H9 (cell line): Measurements from ENCODE around the gene SNX30. TPM values are rescaled to one million over a fixed set of nuclear protein-coding genes. Genes with fewer than 3 reads are reported as not detected.
A peak's percentile ranks its signal among the peaks of the same experiment; 100 is the strongest.

ENCODE experiments used
- DNase-seq: peaks from one replicate; pipeline ENCODE4 v3.0.0-alpha.2; 2017
- H2AFZ ChIP-seq: one replicate; pipeline ENCODE4 v1.6.1; 2013; ENCODE audit warnings: mild to moderate bottlenecking, low read length, control low read depth, moderate library complexity
- H2AK5ac ChIP-seq: 2 replicates; pipeline ENCODE4 v1.6.1; 2013; ENCODE audit warnings: low read length, control low read depth, mixed read lengths; ENCODE audit not compliant: insufficient read length
- H2BK120ac ChIP-seq: one replicate; pipeline ENCODE4 v1.6.1; 2013; ENCODE audit warnings: low read depth, mild to moderate bottlenecking, low read length, control low read depth, inconsistent platforms; ENCODE audit not compliant: poor library complexity, severe bottlenecking
- H2BK12ac ChIP-seq: 2 replicates; pipeline ENCODE4 v1.6.1; 2013; ENCODE audit warnings: low read length, control low read depth, mixed read lengths, low read depth; ENCODE audit not compliant: insufficient read length
- H2BK15ac ChIP-seq: 2 replicates; pipeline ENCODE4 v1.6.1; 2013; ENCODE audit warnings: low read depth, low read length, control low read depth
- H2BK20ac ChIP-seq: one replicate; pipeline ENCODE4 v1.6.1; 2013; ENCODE audit warnings: low read depth, mild to moderate bottlenecking, low read length, control low read depth, inconsistent platforms; ENCODE audit not compliant: poor library complexity, severe bottlenecking
- H2BK5ac ChIP-seq: 2 replicates; pipeline ENCODE4 v1.6.1; 2013; ENCODE audit warnings: low read length, control low read depth, mixed read lengths; ENCODE audit not compliant: insufficient read length
- H3K14ac ChIP-seq: 2 replicates; pipeline ENCODE4 v1.6.1; 2013; ENCODE audit warnings: low read length, control low read depth; ENCODE audit not compliant: insufficient read depth
- H3K18ac ChIP-seq: 2 replicates; pipeline ENCODE4 v1.6.1; 2013; ENCODE audit warnings: low read depth, mild to moderate bottlenecking, mixed read lengths, low read length, control low read depth; ENCODE audit not compliant: insufficient read length
- H3K23ac ChIP-seq: 2 replicates; pipeline ENCODE4 v1.6.1; 2013; ENCODE audit warnings: low read length, control low read depth, mixed read lengths, low read depth; ENCODE audit not compliant: insufficient read length
- H3K23me2 ChIP-seq: 2 replicates; pipeline ENCODE4 v1.6.1; 2013; ENCODE audit warnings: low read depth, mild to moderate bottlenecking, mixed read lengths, low read length, control low read depth; ENCODE audit not compliant: insufficient read length, poor library complexity, severe bottlenecking
- H3K27ac ChIP-seq: 2 replicates; pipeline ENCODE4 v1.5.1; 2013; ENCODE audit warnings: low read length, control low read depth, mixed read lengths, low read depth; ENCODE audit not compliant: insufficient read length
- H3K27me3 ChIP-seq: 2 replicates; pipeline ENCODE4 v1.6.1; 2013; ENCODE audit warnings: low read length, control low read depth, inconsistent platforms; ENCODE audit not compliant: insufficient read depth
- H3K4ac ChIP-seq: 2 replicates; pipeline ENCODE4 v1.6.1; 2013; ENCODE audit warnings: low read depth, mild to moderate bottlenecking, control low read depth, inconsistent platforms, low read length, moderate library complexity
- H3K4me1 ChIP-seq: 2 replicates; pipeline ENCODE4 v1.6.1; 2013; ENCODE audit warnings: low read length, control low read depth, inconsistent platforms; ENCODE audit not compliant: insufficient read depth
- H3K4me2 ChIP-seq: 2 replicates; pipeline ENCODE4 v1.6.1; 2013; ENCODE audit warnings: low read length, control low read depth, mixed read lengths; ENCODE audit not compliant: insufficient read length, insufficient read depth
- H3K56ac ChIP-seq: 2 replicates; pipeline ENCODE4 v1.6.1; 2013; ENCODE audit warnings: low read depth, mild to moderate bottlenecking, mixed read lengths, low read length, control low read depth; ENCODE audit not compliant: insufficient read length
- H3K79me1 ChIP-seq: 2 replicates; pipeline ENCODE4 v1.6.1; 2013; ENCODE audit warnings: low read depth, mild to moderate bottlenecking, moderate library complexity, low read length, control low read depth, inconsistent platforms; ENCODE audit not compliant: insufficient read depth, poor library complexity, severe bottlenecking
- H3K79me2 ChIP-seq: 2 replicates; pipeline ENCODE4 v1.6.1; 2013; ENCODE audit warnings: low read length, control low read depth, inconsistent platforms; ENCODE audit not compliant: insufficient read depth
- H3K9ac ChIP-seq: 2 replicates; pipeline ENCODE4 v1.6.1; 2013; ENCODE audit warnings: low read length, control low read depth, mixed read lengths; ENCODE audit not compliant: insufficient read length; ENCODE audit errors: extremely low read depth
- H3K9me3 ChIP-seq: one replicate; pipeline ENCODE4 v1.6.1; 2013; ENCODE audit warnings: low read depth, low read length, inconsistent platforms; ENCODE audit not compliant: control insufficient read depth
- H3T11ph ChIP-seq: one replicate; pipeline ENCODE4 v1.6.1; 2013; ENCODE audit warnings: mild to moderate bottlenecking, low read length, control low read depth, inconsistent platforms
- H4K20me1 ChIP-seq: one replicate; pipeline ENCODE4 v1.6.1; 2013; ENCODE audit not compliant: control insufficient read depth, insufficient read length, insufficient read depth
- H4K5ac ChIP-seq: 2 replicates; pipeline ENCODE4 v1.6.1; 2013; ENCODE audit warnings: low read depth, mild to moderate bottlenecking, mixed read lengths, low read length, control low read depth; ENCODE audit not compliant: insufficient read length
- H4K8ac ChIP-seq: replicated peaks from 2 replicates; pipeline ENCODE4 v1.6.1; 2013; ENCODE audit warnings: low read length, control low read depth, mixed read lengths, low read depth; ENCODE audit not compliant: insufficient read length
- H4K91ac ChIP-seq: 2 replicates; pipeline ENCODE4 v1.6.1; 2013; ENCODE audit warnings: low read depth, mild to moderate bottlenecking, moderate library complexity, mixed read lengths, low read length, control low read depth; ENCODE audit not compliant: insufficient read length
- H3K27ac Mint-ChIP-seq, 3 experiments: 2 replicates in 2 of 3; 3 replicates in 1 of 3; pipeline ENCODE4 v1.8.0; 2020 to 2021; ENCODE audit warnings: mixed read lengths in 3 of 3, mild to moderate bottlenecking in 1 of 3, moderate library complexity in 1 of 3
- H3K27me3 Mint-ChIP-seq: 2 replicates; pipeline ENCODE4 v1.8.0; 2021; ENCODE audit warnings: low read depth, mild to moderate bottlenecking, moderate library complexity, mixed read lengths
- H3K36me3 Mint-ChIP-seq, 3 experiments: 2 replicates in 2 of 3; 3 replicates in 1 of 3; pipeline ENCODE4 v1.8.0; 2020 to 2021; ENCODE audit warnings: low read depth in 3 of 3, mixed read lengths in 3 of 3; ENCODE audit not compliant: insufficient read depth in 1 of 3
- H3K4me1 Mint-ChIP-seq, 2 experiments: 2 replicates each; pipeline ENCODE4 v1.8.0; 2020; ENCODE audit warnings: mixed read lengths in 2 of 2
- H3K4me3 Mint-ChIP-seq, 2 experiments: 2 replicates in 1 of 2; 3 replicates in 1 of 2; pipeline ENCODE4 v1.8.0; 2020 to 2021; ENCODE audit warnings: mild to moderate bottlenecking in 2 of 2, mixed read lengths in 2 of 2, moderate library complexity in 1 of 2
- H3K9me3 Mint-ChIP-seq, 2 experiments: 2 replicates in 1 of 2; 3 replicates in 1 of 2; pipeline ENCODE4 v1.8.0; 2020; ENCODE audit warnings: mild to moderate bottlenecking in 2 of 2, mixed read lengths in 2 of 2, moderate library complexity in 1 of 2
- CTCF ChIP-seq: fragments of 200-600 bp; sonication (generic); conservative IDR thresholded peaks from 3 replicates; pipeline ENCODE4 v1.8.0; 2021; ENCODE audit warnings: antibody characterized with exemption, mild to moderate bottlenecking
- WGBS: extraction: QIAGEN DNeasy Blood & Tissue Kit; methylation state at CpG from one replicate; pipeline ENCODE4 v1.1.7; 2013; ENCODE audit warnings: missing lambda C conversion rate, low lambda C conversion rate, mixed read lengths; ENCODE audit not compliant: insufficient read length; ENCODE audit errors: extremely low coverage; 5-methylcytosine and 5-hydroxymethylcytosine counted together
- long read RNA-seq: library from polyadenylated mRNA; unstranded; transcript quantifications from one replicate; pipeline ENCODE4 v2.0.0, GENCODE V29; 2020
- total RNA-seq: library from RNA; stranded (reverse); gene quantifications from 2 replicates; pipeline ENCODE4 v1.2.1, GENCODE V29; 2021

The SNX30 gene, protein sequence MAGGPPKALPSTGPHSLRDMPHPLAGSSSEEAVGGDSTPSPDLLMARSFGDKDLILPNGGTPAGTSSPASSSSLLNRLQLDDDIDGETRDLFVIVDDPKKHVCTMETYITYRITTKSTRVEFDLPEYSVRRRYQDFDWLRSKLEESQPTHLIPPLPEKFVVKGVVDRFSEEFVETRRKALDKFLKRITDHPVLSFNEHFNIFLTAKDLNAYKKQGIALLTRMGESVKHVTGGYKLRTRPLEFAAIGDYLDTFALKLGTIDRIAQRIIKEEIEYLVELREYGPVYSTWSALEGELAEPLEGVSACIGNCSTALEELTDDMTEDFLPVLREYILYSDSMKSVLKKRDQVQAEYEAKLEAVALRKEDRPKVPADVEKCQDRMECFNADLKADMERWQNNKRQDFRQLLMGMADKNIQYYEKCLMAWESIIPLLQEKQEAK
- 10.0 and 10.3 TPM in 2 replicates for total RNA-seq
- long read RNA-seq, partial matches to known transcripts: 1 of 4 reads
- long read RNA-seq, other reads (novel, unspliced or antisense): 3 of 4 reads

DNA sequence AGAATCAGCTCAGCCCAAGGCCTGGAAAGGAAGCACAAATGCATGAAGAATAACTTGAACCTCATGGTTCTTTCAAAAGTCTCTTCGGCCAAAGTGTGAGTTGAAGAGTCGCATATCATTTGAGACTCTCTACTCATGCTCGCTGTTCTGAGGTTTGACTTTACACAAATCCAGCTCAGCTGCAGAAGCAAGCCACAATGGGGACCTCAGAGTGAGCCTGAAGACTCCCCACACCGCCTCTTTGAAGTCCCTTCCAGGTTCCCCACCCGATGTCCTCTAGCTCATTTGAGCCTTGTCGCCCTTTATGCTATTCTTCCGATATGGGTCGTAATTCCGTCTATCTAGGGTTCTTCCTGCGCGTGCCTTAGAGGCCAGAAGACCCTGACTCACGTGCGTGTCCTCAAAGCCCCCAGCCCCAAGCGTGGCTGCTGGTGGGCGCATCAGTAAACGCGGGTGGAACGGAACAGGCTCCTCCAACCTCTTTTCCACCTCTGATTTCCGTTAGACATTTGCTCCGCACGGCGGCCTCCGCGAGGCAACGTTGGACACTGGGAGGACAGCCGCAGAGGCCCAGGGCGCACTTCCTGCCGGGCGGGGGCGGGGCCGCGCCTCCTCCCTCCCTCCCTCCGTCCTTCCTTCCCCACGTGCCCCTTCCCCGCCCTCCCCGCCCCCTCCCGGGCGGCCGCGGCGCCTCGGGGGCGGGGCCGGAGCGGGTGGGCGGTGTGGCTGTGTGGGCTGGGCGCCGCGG, at the start of gene SNX30:
Gene SNX30, plus strand, starts transcription at position 745 of the 748 bp plus-strand sequence. CDS start 242 bp downstream, outside the sequence.
- no peak within 1 kb of the TSS for H2BK5ac ChIP-seq
- H3K18ac ChIP-seq: peak within 1 kb of the TSS; percentile 81
- H3K23ac ChIP-seq: no peak within 1 kb of the TSS
- H3K4ac ChIP-seq: no peak within 1 kb of the TSS
- H3K4me2 ChIP-seq: peak within 1 kb of the TSS; percentile 100
- H3K27me3 ChIP-seq: 0 out of 2 replicates have a peak, but pooled peaks cover 1% of the 10 kb centered on the region
- peak within 1 kb of the TSS; percentile 87 for H3K9ac ChIP-seq
- H3K79me2 ChIP-seq: no peaks in the 10 kb centered on the region
- H3K27ac ChIP-seq: no peak within 1 kb of the TSS
- H3K27me3 Mint-ChIP-seq: peaks cover 8% of the 10 kb centered on the region
- no peak within 1 kb of the TSS for H3K56ac ChIP-seq
- peaks cover 4% of the 10 kb centered on the region; the same call in 1 of the 2 replicates for H3K4me1 ChIP-seq
- no peaks in the 10 kb centered on the region; a peak in 1 of 5 replicates for H3K9me3 Mint-ChIP-seq
- peak; percentile 91 for DNase-seq
- no peak within 1 kb of the TSS for H4K91ac ChIP-seq
- H3K9me3 ChIP-seq: no peaks in the 10 kb centered on the region
- peak within 1 kb of the TSS; percentile 85 to 91 for H3K4me3 Mint-ChIP-seq
- no CpG with 5 or more reads among the region's 49 CpGs for WGBS
- H4K8ac ChIP-seq: no peak within 1 kb of the TSS
- no peak for TF ChIP-seq CTCF
- no peaks in the 10 kb centered on the region for H3K36me3 Mint-ChIP-seq
- peak within 1 kb of the TSS; percentile 61 for H2AFZ ChIP-seq
- H3K14ac ChIP-seq: peak within 1 kb of the TSS; percentile 91
- H3K27ac Mint-ChIP-seq: peak within 1 kb of the TSS in 1 of 3 experiments; percentile 83; a peak in 2 of 7 replicates
- H2BK15ac ChIP-seq: no peak within 1 kb of the TSS
- H2BK20ac ChIP-seq: no peak within 1 kb of the TSS
- peaks cover 26 to 28% of the 10 kb centered on the region in 2 experiments for H3K4me1 Mint-ChIP-seq
- H2BK120ac ChIP-seq: no peak within 1 kb of the TSS
- no peak within 1 kb of the TSS for H3T11ph ChIP-seq
- no peaks in the 10 kb centered on the region for H4K20me1 ChIP-seq
- no peak within 1 kb of the TSS for H2AK5ac ChIP-seq
- peak within 1 kb of the TSS; percentile 66 for H4K5ac ChIP-seq
- H3K79me1 ChIP-seq: no peaks in the 10 kb centered on the region
- peak within 1 kb of the TSS; percentile 92 for H2BK12ac ChIP-seq
- peaks cover 14% of the 10 kb centered on the region for H3K23me2 ChIP-seq
